HG03175 (cell line): ENCODE measurements around the gene SPACA9.
A peak's percentile ranks its signal among the peaks of the same experiment; 100 is the strongest.

Experiments
- ATAC-seq: cut with Tn5 transposase; IDR thresholded peaks from one replicate; pipeline ENCODE4 v1.9.1; 2021; ENCODE audit warnings: mild to moderate bottlenecking, moderate library complexity; ENCODE audit not compliant: unreplicated experiment

Gene SPACA9

DNA sequence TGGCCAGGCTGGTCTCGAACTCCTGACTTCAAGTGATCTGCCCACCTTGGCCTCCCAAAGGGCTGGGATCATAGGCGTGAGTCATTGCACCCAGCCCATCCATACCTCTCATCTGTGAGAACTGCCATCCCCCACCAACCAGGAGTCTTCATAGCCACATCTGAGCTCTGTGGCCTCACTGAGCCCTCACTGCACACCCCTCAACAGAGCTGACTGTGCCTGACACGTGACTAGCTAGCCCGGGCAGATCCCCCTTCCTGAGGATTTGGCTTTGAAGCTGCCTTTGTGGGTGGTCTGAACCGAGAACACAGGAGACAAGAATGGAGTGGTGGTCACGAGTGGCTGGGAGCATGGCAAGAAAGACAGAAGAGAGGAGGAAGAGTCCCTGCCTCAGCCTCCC is 16.2 kb upstream of the SPACA9 start:
- no peak for ATAC-seq

DNA sequence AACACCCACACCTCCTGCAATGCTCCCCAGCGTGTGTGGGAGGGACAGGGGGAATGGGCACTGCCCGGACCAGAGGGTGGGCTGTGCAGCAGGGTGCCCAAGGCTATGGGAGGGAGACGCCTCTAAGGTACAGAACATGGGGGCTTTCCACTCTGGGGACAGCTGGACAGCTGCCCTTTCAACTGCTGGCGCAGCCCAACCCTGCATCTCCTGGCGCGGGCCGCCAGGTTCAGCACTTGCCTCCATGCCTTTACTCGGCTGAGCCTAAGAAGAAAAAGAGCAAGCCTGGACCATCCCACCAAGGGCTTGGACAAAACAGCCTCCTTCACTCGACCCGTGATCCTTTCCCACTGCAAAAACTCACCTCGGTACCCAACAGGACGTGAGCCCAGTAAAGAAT is 15.6 kb upstream of the SPACA9 start:
- ATAC-seq, result no peak

DNA sequence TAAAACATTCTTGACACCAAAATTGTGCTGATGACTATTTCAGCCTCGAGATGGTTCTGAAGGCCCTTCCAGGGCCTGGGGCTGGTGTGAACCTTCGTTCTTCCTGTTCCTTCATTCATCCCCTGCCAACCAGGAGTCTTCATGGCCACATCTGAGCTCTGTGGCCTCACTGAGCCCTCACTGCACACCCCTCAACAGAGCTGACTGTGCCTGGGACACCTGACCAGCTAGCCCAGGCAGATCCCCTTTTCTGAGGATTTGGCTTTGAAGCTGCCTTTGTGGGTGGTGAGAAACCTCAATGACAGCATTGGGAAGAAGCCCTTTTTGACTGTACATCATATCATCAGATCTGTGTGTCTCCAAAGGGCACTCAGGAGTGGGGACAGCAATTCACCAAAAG is 14.4 kb upstream of the SPACA9 start:
- ATAC-seq, result no peak

DNA sequence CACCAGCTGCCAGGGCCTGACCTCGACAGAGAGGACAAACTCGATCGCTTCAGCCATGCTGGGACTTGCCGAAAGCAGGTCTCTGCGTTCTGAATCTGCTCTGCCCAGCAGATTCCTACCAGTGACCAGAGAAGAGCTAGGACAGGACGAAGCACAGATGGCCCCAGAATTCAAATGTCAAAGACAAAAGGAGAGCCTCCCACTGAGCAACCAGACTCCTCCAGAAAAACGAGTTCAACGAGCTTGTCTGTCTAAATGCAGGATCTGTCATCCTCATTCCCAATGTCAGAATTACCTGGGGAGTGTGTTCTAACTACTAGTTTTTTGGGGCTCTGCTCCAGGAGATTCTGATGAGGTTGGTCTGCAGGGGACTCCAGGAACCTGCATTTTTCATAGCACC is 14.0 kb upstream of the SPACA9 start:
- ATAC-seq, result no peak

DNA sequence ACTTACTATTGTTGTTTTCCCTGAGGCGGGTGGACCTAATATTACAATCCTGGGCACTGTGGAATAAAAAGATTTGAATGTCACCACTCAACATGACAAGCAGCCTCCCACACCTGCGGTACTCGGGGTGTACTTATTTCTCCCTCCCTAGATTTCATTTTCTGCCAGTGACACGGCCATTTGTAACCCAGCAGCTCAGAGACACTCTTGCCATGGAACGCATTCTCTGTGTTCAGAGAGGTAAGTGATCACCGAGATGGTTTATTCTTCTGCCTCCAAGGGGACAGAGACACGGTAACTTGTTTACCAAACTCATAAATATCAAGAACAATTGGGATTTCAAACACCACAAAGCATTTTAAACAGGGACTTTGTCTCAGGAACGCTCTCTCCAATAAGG is 11.8 kb upstream of the SPACA9 start:
- no peak for ATAC-seq

DNA sequence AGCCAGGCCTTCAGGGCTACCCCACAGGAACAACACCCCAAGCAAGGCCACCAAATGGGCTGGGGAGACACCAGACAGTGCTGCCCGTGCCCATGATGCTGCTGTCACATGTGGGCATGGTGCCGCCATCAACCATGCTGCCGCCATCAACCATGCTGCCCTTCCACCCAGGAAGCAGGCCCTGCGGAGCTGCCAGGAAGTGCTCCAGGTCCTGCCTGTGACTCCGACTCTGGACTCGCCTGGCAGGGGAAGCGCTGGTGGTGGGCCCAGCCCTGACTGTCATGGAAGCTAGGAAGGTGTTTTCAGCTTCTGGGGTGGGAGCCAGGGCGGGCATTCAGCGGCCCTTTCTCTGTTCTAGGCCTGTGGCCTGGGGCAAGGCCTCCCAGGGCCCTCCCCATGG is 9.4 kb upstream of the SPACA9 start:
- no peak for ATAC-seq

DNA sequence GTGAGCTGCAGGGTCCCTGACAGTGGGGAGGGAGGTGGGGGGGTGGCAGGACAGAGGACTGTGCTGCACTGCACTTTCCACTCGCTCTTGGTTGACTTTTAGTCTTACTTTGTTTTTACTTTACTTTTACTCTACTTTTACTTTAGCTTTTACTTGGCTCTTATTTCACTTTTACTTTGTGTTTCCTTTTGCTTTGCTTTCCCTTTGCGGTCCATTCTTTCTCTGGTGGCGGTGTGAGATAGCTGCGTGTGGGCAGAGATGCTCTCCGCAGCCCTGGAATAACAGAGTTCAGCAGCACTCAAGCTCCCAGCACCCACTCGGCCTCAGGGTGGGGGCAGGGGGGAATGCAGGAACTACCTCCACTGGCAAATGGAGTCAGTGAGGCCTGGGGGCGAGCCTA is 5.3 kb upstream of the SPACA9 start:
- ATAC-seq, result no peak

DNA sequence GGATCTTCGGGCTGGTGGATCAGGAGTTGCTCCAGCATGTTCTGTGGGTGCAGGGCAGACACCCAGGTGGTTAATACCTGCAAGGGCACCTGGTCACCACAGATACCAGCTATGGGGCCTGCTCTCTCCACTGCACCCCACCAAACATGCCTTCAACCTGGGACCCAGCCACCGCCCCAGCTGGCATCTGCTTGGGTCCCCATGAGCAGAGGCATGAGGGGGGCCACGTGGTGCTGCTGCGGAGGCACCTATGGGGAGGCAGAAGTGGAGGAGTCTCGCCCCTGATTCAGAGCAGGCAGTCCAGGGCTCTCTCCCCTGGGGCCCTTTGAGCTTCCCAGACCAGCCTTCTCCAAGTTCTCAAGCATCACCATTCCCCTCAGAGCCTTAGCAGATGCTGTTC is 3.5 kb upstream of the SPACA9 start:
- ATAC-seq, result no peak

DNA sequence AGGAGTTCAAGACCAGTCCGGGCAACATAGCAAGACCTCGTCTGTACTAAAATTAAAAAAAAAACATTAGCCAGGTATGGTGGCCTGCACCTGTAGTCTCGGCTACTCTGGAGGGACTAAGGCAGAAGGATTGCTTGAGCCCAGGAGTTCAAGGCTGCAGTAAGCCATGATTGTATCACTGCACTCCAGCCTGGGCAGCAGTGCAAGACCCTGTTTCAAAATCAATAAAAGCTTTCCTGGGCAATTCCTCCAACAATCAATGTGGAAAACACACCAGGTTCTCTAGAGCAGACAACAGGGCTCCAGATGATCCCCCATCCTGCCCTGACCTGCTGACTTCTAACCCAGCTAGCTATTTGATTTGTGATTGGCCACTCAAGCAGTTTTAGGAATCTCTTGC is 1.8 kb upstream of the SPACA9 start:
- no peak for ATAC-seq

DNA sequence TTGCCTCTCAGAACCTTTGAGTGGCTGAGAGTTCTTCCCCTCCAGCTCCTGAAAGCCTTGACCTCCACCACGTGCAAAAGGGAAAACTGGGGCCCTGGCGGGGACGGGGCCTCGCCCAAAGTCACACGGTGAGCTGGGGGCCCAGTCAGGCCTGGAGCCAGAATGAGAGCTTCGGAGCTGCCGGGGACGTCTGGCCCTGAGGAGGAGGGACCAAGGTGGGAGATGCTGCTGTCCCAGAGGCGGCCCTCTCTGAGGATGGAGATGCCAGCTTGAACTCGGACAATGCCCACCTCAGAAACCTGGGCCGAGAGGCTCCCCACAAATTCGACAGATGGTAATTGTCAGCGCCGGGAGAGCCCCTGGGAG is 1.3 kb upstream of the SPACA9 start:
- ATAC-seq, result no peak

DNA sequence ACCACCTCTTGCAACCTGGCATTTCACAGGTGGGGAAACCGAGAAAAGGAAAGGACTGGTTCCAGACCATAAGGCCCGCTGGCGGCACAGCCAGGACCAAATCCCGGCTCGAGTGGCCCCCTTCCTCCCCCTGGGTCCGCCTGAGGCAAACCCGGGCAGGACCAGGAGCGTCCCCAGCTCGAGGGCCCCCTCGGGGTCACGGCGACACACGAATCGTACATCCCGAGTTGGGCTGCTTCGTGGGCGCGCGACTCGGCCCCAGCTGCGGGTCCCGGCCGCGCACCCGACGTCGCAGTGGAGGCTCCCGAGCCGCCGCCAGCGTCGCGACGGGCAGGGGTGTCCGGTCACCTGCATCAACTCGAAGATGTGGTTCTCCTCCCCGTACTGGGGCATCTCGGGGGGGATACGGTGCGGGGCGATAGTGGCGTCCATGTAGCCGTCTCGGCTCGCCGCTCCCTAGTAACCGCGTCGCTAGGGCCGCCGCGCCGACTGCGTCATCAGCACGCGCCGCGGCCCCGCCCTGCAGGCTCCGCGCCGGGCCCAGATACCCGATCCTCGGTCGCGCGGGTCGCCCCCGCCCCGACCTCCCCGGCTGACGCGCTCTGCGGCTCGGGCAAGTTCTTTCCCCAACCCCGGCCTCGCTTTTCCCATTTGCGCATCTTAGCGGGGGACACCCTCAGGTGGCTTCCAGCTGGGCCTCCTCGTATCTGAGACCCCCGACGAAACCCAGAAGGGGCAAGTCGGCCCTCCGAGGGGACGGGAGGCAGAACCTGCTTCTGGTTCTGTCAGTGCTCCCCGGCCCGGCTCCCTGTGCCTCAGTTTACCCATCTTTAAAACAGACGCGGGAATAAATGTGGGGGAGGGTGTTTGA is 639 bp upstream of the SPACA9 start, which contains the start of gene AK8:
AK8 (minus strand) TSS at position 461 of the 871 bp plus-strand sequence; CDS start at position 432, 29 bp downstream.
- ATAC-seq, result peak; percentile 76

DNA sequence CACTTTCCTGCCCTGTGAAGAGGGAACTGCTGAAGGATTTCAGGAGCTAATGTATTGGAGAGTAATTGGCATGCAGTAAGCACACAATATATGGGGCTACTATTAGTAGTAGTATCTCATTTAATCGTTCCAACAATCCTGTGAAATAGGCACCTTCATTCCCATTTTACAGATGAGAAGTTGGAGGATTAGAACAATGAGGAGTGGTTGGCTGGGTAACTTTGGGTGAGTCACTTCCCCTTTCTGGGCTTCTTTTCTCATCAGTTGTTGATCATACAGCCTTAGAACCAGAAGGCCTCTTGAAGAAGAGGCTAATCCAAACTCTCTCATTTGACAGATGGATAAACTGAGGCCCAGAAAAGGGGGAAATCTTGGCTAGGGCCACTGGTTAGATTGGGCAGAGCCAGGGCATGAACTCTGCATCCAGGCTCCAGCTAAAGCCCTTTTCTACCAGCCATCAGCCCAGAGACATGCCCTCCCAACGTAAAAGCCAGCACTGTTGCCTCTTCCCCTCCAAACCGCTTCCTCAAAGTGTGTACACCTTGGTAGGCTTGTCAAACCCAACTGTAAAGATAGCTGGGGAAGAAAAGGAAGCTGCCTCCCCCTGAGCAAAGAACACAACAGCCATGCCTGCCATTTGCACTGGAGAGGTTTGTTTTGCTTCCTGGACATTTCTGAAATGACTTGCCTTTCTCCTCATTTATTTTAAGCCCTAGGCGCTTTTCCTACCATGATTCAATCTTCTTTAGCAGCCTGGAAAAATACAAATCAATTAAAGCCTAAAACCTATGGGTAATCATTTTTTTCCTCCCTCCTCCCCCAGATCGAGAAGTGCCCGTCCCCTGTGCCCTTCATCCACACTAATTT is 992 bp downstream of the SPACA9 start:
- no peak for ATAC-seq

DNA sequence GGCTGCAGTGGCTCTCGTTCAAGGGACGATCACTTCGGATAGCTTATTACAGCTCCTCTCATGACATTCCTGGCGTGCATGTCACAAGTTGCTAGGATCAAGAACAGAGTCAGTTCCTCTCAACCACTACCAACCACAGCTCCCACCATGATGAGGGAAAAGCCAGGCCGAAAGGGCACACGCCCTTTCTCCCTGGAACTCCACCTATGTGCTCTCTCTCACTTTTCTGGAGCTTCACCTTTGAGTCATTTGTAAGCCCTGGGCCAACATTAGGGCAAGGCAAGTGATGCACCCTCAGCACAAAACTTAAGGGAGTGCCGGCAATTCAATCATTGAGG is 1.6 kb downstream of the SPACA9 start:
- no peak for ATAC-seq

DNA sequence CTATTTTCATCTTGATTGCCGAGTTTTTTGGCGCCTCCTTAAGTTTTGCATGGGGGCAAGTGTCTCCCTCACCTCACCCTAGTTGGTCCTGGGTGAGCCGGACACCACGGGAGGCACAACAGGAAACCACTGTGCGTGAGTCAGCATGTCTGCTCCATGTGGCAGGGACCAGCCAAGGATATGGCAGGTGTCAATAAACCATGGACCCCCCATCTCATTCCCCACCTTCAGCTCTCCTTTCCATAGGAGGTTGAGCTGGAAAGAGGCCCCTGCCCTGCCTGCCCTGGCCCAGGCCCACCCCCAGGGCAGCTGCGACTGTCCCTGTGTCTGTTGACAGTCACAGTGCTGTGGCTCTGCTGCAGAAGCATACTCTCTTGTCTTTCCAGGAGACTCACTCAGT is 3.1 kb downstream of the SPACA9 start:
- ATAC-seq, result no peak

DNA sequence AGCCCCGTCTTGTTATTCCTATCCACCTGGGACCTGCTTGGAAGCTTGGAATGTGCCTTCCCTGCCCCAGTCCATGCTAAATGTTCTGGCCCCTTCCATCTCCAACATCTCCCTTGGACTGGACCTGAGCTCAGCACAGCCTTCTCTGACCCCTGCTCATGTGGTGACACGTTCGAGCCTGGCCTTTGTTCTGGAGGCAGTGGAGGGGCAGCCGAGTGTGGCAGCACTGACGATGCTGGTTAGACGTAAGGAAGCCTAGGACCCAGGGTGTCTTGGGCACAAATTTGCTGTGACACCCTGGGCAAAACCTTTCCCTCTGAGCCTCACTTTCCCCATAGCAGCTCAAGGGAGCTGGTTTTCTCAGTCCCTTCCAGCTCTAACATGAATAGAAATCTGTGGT is 3.9 kb downstream of the SPACA9 start:
- no peak for ATAC-seq

DNA sequence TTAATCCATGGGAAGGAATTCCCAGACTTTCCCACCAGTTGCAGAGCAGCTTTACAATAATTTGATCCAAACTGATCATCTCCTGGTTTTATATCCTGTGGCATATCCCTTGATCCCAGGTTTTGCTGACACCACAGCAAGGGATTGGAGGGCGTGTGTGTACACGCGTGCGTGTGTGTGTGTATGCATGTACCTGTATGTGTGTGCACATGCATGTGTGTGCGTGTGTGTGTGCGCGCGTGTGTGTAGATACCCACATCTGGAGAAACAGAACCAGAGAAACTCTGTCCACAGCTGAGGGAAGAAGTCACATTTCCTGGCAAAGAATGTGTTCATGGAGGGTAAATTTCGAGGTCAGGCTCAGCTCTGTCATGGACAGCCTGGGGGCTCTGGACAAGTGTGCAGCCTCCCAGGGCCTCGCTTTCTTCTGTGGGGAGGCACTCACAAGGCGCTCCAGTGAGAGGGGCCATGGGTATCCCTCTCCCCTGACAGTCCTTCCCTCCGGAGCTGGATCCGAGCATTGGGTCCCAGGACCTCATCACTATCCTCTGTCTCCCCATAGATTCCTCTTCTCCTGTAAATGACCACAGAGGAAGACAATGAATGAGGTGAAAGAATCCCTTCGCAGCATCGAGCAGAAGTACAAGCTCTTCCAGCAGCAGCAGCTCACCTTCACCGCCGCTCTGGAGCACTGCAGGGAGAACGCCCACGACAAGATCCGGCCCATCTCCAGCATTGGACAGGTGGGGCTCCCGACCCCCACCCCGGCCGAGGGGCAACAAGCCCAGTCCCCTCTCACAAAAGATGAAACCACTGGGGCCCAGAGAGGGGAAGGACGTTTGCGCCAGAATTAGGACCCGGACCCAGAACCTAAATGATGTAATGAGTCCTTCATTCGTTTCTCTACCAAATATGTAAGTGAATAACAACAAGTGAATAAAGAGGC is 4.9 kb downstream of the SPACA9 start:
- ATAC-seq, result no peak

DNA sequence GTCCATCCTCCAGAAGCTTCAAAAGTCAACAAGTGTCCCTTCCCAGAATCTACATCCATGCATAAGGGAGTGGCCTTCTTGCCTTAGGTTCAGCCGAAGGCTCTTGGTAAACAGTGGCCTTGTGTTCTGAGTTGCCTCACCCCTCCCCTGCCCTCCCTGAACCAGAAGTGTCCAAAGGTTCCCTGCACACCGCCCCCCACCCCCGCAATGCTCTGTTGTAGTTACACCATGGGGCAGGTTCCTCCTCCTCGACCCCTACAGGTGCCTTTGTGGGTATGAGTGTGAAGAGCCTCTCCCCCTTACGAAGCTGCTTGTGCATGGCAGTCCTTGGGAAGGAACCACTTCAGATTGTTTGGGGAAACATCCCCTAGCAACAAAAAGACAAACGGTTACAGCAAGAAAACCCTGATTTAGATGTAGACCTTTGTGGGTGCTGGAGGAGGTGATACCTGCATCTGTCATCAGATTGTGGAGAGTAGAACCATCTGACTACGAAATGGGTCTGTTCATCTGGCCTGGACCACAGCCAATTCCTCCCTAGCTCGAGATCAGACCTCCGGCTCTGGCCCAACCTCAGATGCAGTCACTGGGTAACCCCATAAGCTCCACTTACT is 7.1 kb downstream of the SPACA9 start:
- ATAC-seq, result no peak

DNA sequence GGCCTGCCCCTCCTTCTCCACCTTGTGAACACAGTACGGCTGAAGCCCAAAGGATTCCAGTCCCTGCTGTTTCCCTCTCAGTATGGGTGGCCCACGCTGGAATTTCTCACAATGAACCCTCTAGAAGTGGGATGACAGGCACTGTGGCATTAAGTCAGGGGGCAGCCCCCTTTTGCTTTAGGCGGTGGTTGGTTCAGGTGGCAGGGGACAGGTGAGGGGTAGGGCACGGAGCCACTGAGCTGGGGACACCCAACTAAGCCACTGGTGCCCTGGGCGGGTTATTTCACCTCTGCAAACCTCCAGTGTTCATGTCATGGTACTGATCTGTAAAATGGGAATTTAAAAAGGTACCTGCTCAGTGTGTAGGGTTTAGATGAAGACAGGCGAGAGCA is 7.6 kb downstream of the SPACA9 start:
- ATAC-seq, result no peak

DNA sequence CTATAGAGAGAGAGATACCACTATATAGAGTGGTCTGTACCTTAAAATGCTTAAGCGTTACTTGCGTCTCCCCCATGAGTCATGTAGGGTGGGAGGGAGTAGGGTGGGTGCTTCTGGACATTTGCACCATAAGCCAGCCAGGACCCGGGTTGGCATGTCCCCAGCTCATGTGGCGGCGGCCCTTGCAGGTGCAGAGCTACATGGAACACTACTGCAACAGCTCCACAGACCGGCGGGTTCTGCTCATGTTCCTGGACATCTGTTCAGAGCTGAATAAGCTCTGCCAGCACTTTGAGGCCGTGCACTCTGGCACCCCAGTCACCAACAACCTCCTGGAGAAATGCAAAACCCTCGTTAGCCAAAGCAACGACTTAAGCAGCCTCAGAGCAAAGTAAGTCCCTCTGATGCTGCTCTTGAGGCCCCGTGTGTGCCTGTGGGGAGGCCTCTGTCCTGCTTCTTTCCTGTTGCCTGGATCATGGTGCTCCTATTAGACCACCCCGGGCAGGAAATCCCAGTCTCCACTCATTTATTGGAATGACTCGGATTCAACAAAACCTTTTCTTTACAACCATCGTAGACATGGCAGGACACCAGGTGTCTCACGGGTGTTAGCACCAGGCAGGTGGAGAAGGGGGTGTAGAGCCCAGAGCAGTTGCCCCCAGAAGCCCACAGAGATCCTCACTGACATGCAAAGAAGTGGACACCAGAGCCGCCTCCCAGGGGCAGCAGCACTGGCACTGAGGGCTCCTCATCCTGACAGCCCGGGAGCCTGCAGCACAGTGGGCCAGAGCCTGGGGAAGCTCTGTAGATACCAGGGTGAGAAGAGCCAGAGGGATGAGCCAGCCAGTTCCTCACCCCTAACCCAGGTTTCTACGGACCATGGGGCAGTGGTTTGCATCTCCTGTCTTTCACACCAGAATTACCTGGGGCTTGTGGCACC is 8.8 kb downstream of the SPACA9 start:
- no peak for ATAC-seq

DNA sequence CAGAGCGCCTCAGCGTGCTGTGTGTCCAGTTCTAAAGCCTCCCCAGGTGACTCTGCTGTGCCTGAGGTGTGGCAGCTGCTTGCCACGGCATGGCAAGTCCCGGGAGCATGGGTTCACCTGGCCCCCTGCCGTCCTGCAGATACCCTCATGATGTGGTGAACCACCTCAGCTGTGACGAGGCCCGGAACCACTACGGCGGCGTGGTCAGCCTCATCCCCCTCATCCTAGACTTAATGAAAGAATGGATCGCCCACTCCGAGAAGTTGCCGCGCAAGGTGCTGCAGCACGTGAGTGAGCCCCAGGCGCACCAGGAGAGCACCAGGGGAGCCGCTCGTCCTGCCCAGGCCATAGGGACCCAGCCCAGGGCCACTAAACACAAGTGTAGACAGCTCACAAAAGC is 9.5 kb downstream of the SPACA9 start:
- peak; percentile 19 for ATAC-seq
